ENCODE data around the gene PALLD. TPM values are rescaled to one million over a fixed set of nuclear protein-coding genes. Genes with fewer than 3 reads are reported as not detected.

PALLD gene
- total and polyA plus RNA-seq, 2 donors: 441 to 760 TPM

- Histone ChIP-seq H3K36me3 (ENCODE audit: insufficient read depth) (no peaks in the 10 kb centered on the region), H3K4me3 (ENCODE audit: low read depth, low read length) (no peak overlapping the region), H3K4me1 (ENCODE audit: insufficient read depth) (no peaks in the 10 kb centered on the region), H3K27ac (ENCODE audit: low read depth) (no peak overlapping the region)
- no peak for DNase-seq (ENCODE audit: extremely low spot score)
Measured at GRCh38 chr4:168524006-168524405, 27.2 kb downstream of the PALLD start.

- DNase-seq (ENCODE audit: extremely low spot score): no peak
Measured at GRCh38 chr4:168524897-168525296, 28.0 kb downstream of the PALLD start.

GRCh38 chr4:168527560-168527959, 30.7 kb downstream of the PALLD start:
- 94% methylated on average over 1 of the region's 1 CpG for WGBS
- no peak overlapping the region for H3K27ac ChIP-seq (ENCODE audit: low read depth)
- H3K4me1 ChIP-seq (ENCODE audit: insufficient read depth): no peaks in the 10 kb centered on the region
- no peak for DNase-seq (ENCODE audit: extremely low spot score)
- H3K4me3 ChIP-seq (ENCODE audit: low read depth, low read length): no peak overlapping the region
- no peaks in the 10 kb centered on the region for H3K36me3 ChIP-seq (ENCODE audit: insufficient read depth)

More at GRCh38 chr4:168524897-168525296, 28.0 kb downstream of the PALLD start:
- WGBS: 57% methylated on average over 3 of the region's 3 CpGs
- H3K4me3 ChIP-seq (ENCODE audit: low read depth, low read length): no peak overlapping the region
- H3K4me1 ChIP-seq (ENCODE audit: insufficient read depth): no peaks in the 10 kb centered on the region
- H3K36me3 ChIP-seq (ENCODE audit: insufficient read depth): no peaks in the 10 kb centered on the region
- H3K27ac ChIP-seq (ENCODE audit: low read depth): no peak overlapping the region

GRCh38 chr4:168528131-168528949, 31.5 kb downstream of the PALLD start:
- H3K4me1 ChIP-seq (ENCODE audit: insufficient read depth): no peaks in the 10 kb centered on the region
- no peak for DNase-seq (ENCODE audit: extremely low spot score)
- 86% methylated on average over 8 of the region's 8 CpGs for WGBS
- no peak overlapping the region for H3K27ac ChIP-seq (ENCODE audit: low read depth)
- H3K4me3 ChIP-seq (ENCODE audit: low read depth, low read length): no peak overlapping the region
- H3K36me3 ChIP-seq (ENCODE audit: insufficient read depth): no peaks in the 10 kb centered on the region

- Histone ChIP-seq H3K36me3 (ENCODE audit: insufficient read depth) (no peaks in the 10 kb centered on the region), H3K27ac (ENCODE audit: low read depth) (no peak overlapping the region), H3K4me1 (ENCODE audit: insufficient read depth) (no peaks in the 10 kb centered on the region), H3K4me3 (ENCODE audit: low read depth, low read length) (no peak overlapping the region)
- 87% methylated on average over 6 of the region's 6 CpGs for WGBS
- no peak for DNase-seq (ENCODE audit: extremely low spot score)
Measured at GRCh38 chr4:168529257-168529656, 32.4 kb downstream of the PALLD start.

- Histone ChIP-seq H3K36me3 (ENCODE audit: insufficient read depth) (no peaks in the 10 kb centered on the region), H3K4me3 (ENCODE audit: low read depth, low read length) (no peak overlapping the region), H3K27ac (ENCODE audit: low read depth) (no peak overlapping the region), H3K4me1 (ENCODE audit: insufficient read depth) (no peaks in the 10 kb centered on the region)
- no peak for DNase-seq (ENCODE audit: extremely low spot score)
- 96% methylated on average over 4 of the region's 4 CpGs for WGBS
Measured at GRCh38 chr4:168531305-168531704, 34.5 kb downstream of the PALLD start.

GRCh38 chr4:168534535-168534934, 37.7 kb downstream of the PALLD start:
- no peaks in the 10 kb centered on the region for H3K4me1 ChIP-seq (ENCODE audit: insufficient read depth)
- no peak for DNase-seq (ENCODE audit: extremely low spot score)
- no peak overlapping the region for H3K4me3 ChIP-seq (ENCODE audit: low read depth, low read length)
- no peak overlapping the region for H3K27ac ChIP-seq (ENCODE audit: low read depth)
- 82% methylated on average over 1 of the region's 1 CpG for WGBS
- no peaks in the 10 kb centered on the region for H3K36me3 ChIP-seq (ENCODE audit: insufficient read depth)

- Histone ChIP-seq H3K4me1 (ENCODE audit: insufficient read depth) (no peaks in the 10 kb centered on the region), H3K36me3 (ENCODE audit: insufficient read depth) (no peaks in the 10 kb centered on the region), H3K27ac (ENCODE audit: low read depth) (no peak overlapping the region), H3K4me3 (ENCODE audit: low read depth, low read length) (no peak overlapping the region)
- 61% methylated on average over 5 of the region's 5 CpGs for WGBS
- no peak for DNase-seq (ENCODE audit: extremely low spot score)
Measured at GRCh38 chr4:168535689-168536088, 38.8 kb downstream of the PALLD start.

GRCh38 chr4:168536448-168536847, 39.6 kb downstream of the PALLD start:
- Histone ChIP-seq H3K27ac (ENCODE audit: low read depth) (no peak overlapping the region), H3K4me1 (ENCODE audit: insufficient read depth) (no peaks in the 10 kb centered on the region), H3K4me3 (ENCODE audit: low read depth, low read length) (no peak overlapping the region), H3K36me3 (ENCODE audit: insufficient read depth) (no peaks in the 10 kb centered on the region)
- DNase-seq (ENCODE audit: extremely low spot score): no peak
- WGBS: 76% methylated on average over 7 of the region's 7 CpGs

- Histone ChIP-seq H3K4me1 (ENCODE audit: insufficient read depth) (no peaks in the 10 kb centered on the region), H3K4me3 (ENCODE audit: low read depth, low read length) (no peak overlapping the region), H3K27ac (ENCODE audit: low read depth) (no peak overlapping the region), H3K36me3 (ENCODE audit: insufficient read depth) (no peaks in the 10 kb centered on the region)
- DNase-seq (ENCODE audit: extremely low spot score): no peak
- WGBS: 97% methylated on average over 4 of the region's 4 CpGs
Measured at GRCh38 chr4:168537086-168537485, 40.2 kb downstream of the PALLD start.

- 42% methylated on average over 3 of the region's 3 CpGs for WGBS
Measured at GRCh38 chr4:168537571-168537970, 40.7 kb downstream of the PALLD start.

GRCh38 chr4:168538632-168539031, 41.8 kb downstream of the PALLD start:
- no peak for DNase-seq (ENCODE audit: extremely low spot score)
- H3K27ac ChIP-seq (ENCODE audit: low read depth): no peak overlapping the region
- 73% methylated on average over 9 of the region's 9 CpGs for WGBS
- H3K36me3 ChIP-seq (ENCODE audit: insufficient read depth): no peaks in the 10 kb centered on the region
- no peaks in the 10 kb centered on the region for H3K4me1 ChIP-seq (ENCODE audit: insufficient read depth)
- H3K4me3 ChIP-seq (ENCODE audit: low read depth, low read length): no peak overlapping the region

More at GRCh38 chr4:168537571-168537970, 40.7 kb downstream of the PALLD start:
- H3K4me3 ChIP-seq (ENCODE audit: low read depth, low read length): no peak overlapping the region
- no peak for DNase-seq (ENCODE audit: extremely low spot score)
- no peak overlapping the region for H3K27ac ChIP-seq (ENCODE audit: low read depth)
- H3K36me3 ChIP-seq (ENCODE audit: insufficient read depth): no peaks in the 10 kb centered on the region
- no peaks in the 10 kb centered on the region for H3K4me1 ChIP-seq (ENCODE audit: insufficient read depth)

- no peak overlapping the region for H3K4me3 ChIP-seq (ENCODE audit: low read depth, low read length)
- H3K4me1 ChIP-seq (ENCODE audit: insufficient read depth): no peaks in the 10 kb centered on the region
- DNase-seq (ENCODE audit: extremely low spot score): no peak
- H3K27ac ChIP-seq (ENCODE audit: low read depth): no peak overlapping the region
- H3K36me3 ChIP-seq (ENCODE audit: insufficient read depth): no peaks in the 10 kb centered on the region
- WGBS: 75% methylated on average over 9 of the region's 9 CpGs
Measured at GRCh38 chr4:168540086-168540485, 43.2 kb downstream of the PALLD start.

GRCh38 chr4:168540503-168541265, 43.8 kb downstream of the PALLD start:
- no peaks in the 10 kb centered on the region for H3K4me1 ChIP-seq (ENCODE audit: insufficient read depth)
- 91% methylated on average over 6 of the region's 6 CpGs for WGBS
- H3K36me3 ChIP-seq (ENCODE audit: insufficient read depth): no peaks in the 10 kb centered on the region
- no peak for DNase-seq (ENCODE audit: extremely low spot score)
- H3K4me3 ChIP-seq (ENCODE audit: low read depth, low read length): no peak overlapping the region
- no peak overlapping the region for H3K27ac ChIP-seq (ENCODE audit: low read depth)

All from urinary bladder (tissue), 4 donors.